CD8-positive, alpha-beta memory T cell (primary cell): ENCODE results near the gene ZRANB1. TPM values are rescaled to one million over a fixed set of nuclear protein-coding genes. Genes with fewer than 3 reads are reported as not detected.
A peak's percentile ranks its signal among the peaks of the same experiment; 100 is the strongest.

Source experiments
- CTCF ChIA-PET: fragments of 350-600 bp; sonication (Branson Sonifier 250); formaldehyde crosslinking; loops from one replicate; lab custom pipeline; 2021; ENCODE audit warnings: antibody characterized with exemption; lab: Charles Lee
- POLR2A ChIA-PET: fragments of 350-600 bp; sonication (Branson Sonifier 250); formaldehyde crosslinking; loops from one replicate; lab custom pipeline; 2021; ENCODE audit warnings: antibody characterized with exemption; lab: Charles Lee
- DNase-seq, 5 donors: peaks; one replicate each; pipeline versions ENCODE4 v3.0.0 to v3.0.0-alpha.2; 2020 to 2022; ENCODE audit warnings: mixed read lengths in 1 of 5
- H3K27ac ChIP-seq: one replicate; pipeline ENCODE4 v1.7.0; 2013; ENCODE audit warnings: low read depth, mild to moderate bottlenecking, low read length, moderate library complexity
- H3K27me3 ChIP-seq: 2 replicates; pipeline ENCODE4 v1.7.0; 2013; ENCODE audit warnings: low read length, mild to moderate bottlenecking; ENCODE audit not compliant: insufficient read depth, poor library complexity, severe bottlenecking
- H3K36me3 ChIP-seq: 2 replicates; pipeline ENCODE4 v1.7.0; 2013; ENCODE audit warnings: mild to moderate bottlenecking, low read length, moderate library complexity; ENCODE audit not compliant: insufficient read depth
- H3K4me1 ChIP-seq: 2 replicates; pipeline ENCODE4 v1.7.0; 2013; ENCODE audit warnings: mild to moderate bottlenecking, low read length, moderate library complexity; ENCODE audit not compliant: insufficient read depth
- H3K4me3 ChIP-seq: 2 replicates; pipeline ENCODE4 v1.7.0; 2013; ENCODE audit warnings: mild to moderate bottlenecking, low read length
- H3K9me3 ChIP-seq: 2 replicates; pipeline ENCODE4 v1.7.0; 2013; ENCODE audit warnings: mild to moderate bottlenecking, low read length
- H3K27ac Mint-ChIP-seq, 8 donors: one replicate each; pipeline ENCODE4 v1.8.0; 2020 to 2021; ENCODE audit warnings: mixed read lengths in 8 of 8, mild to moderate bottlenecking in 6 of 8, inconsistent platforms in 3 of 8, moderate library complexity in 3 of 8
- H3K27me3 Mint-ChIP-seq, 2 donors: one replicate each; pipeline ENCODE4 v1.8.0; 2020 to 2021; ENCODE audit warnings: mixed read lengths in 2 of 2, mild to moderate bottlenecking in 1 of 2, moderate library complexity in 1 of 2
- H3K36me3 Mint-ChIP-seq, 3 donors: one replicate each; pipeline ENCODE4 v1.8.0; 2020 to 2021; ENCODE audit warnings: mixed read lengths in 3 of 3, inconsistent platforms in 1 of 3, mild to moderate bottlenecking in 1 of 3
- H3K4me1 Mint-ChIP-seq, 3 donors: one replicate each; pipeline ENCODE4 v1.8.0; 2020 to 2021; ENCODE audit warnings: mixed read lengths in 3 of 3, inconsistent platforms in 1 of 3, mild to moderate bottlenecking in 1 of 3
- H3K4me3 Mint-ChIP-seq, 7 donors: one replicate each; pipeline ENCODE4 v1.8.0; 2020 to 2021; ENCODE audit warnings: mixed read lengths in 7 of 7, mild to moderate bottlenecking in 6 of 7, moderate library complexity in 4 of 7, inconsistent platforms in 2 of 7
- H3K9me3 Mint-ChIP-seq, 5 donors: one replicate each; pipeline ENCODE4 v1.8.0; 2020 to 2022; ENCODE audit warnings: mixed read lengths in 5 of 5, mild to moderate bottlenecking in 3 of 5, moderate library complexity in 2 of 5, inconsistent platforms in 1 of 5
- polyA plus RNA-seq: library from polyadenylated mRNA; unstranded; fragments of 300-500 nt; fragmentation: Illumina TruSeq; gene quantifications from one replicate; pipeline ENCODE4 v1.2.3, GENCODE V29; 2021
- total RNA-seq, 2 experiments: library from RNA; stranded (reverse); gene quantifications; one replicate each; pipeline ENCODE4 v1.2.3, GENCODE V29; 2021

ZRANB1 gene
- total and polyA plus RNA-seq, 3 experiments from 2014 or later, result 11.8 to 16.9 (median 16.7) TPM

- Mint-ChIP-seq H3K4me1 (peaks cover 75 to 86% (median 77%) of the 10 kb centered on the region in 3 donors), H3K27me3 (no peaks in the 10 kb centered on the region), H3K4me3 (peak overlapping the region in 4 of 7 donors; percentile 18 to 44 (median 24)), H3K27ac (peak overlapping the region in 3 of 8 donors; percentile 2 to 64 (median 20)), H3K9me3 (no peaks in the 10 kb centered on the region), H3K36me3 (peaks cover 0 to 40% (median 14%) of the 10 kb centered on the region in 3 donors)
- Histone ChIP-seq H3K36me3 (no peaks in the 10 kb centered on the region), H3K9me3 (no peaks in the 10 kb centered on the region), H3K27ac (no peak overlapping the region), H3K4me1 (peaks cover 26% of the 10 kb centered on the region), H3K4me3 (no peak overlapping the region), H3K27me3 (no peaks in the 10 kb centered on the region)
- CTCF ChIA-PET, result no interaction called here
- POLR2A ChIA-PET, result no interaction called here
- DNase-seq, result no peak
These were observed 1.6 kb downstream of the ZRANB1 start for GRCh38 chr10:124943301-124944092.

- H3K9me3 ChIP-seq, result no peaks in the 10 kb centered on the region
- ChIA-PET CTCF (no interaction called here), POLR2A (no interaction called here)
- H3K4me1 ChIP-seq, result peaks cover 25% of the 10 kb centered on the region
- Mint-ChIP-seq H3K4me3 (peak overlapping the region in 1 of 7 donors; percentile 17), H3K4me1 (peaks cover 76 to 89% (median 79%) of the 10 kb centered on the region in 3 donors), H3K36me3 (peaks cover 0 to 50% (median 19%) of the 10 kb centered on the region in 3 donors), H3K9me3 (no peaks in the 10 kb centered on the region), H3K27ac (peak overlapping the region in 3 of 8 donors; percentile 6 to 43 (median 13)), H3K27me3 (no peaks in the 10 kb centered on the region)
- no peaks in the 10 kb centered on the region for H3K36me3 ChIP-seq
- no peaks in the 10 kb centered on the region for H3K27me3 ChIP-seq
- no peak for DNase-seq
- H3K27ac ChIP-seq, result no peak overlapping the region
- H3K4me3 ChIP-seq, result no peak overlapping the region
These were observed 3.1 kb downstream of the ZRANB1 start for GRCh38 chr10:124944982-124945381.

GRCh38 chr10:124946945-124947344 lies 5.0 kb downstream of the ZRANB1 start:
- Mint-ChIP-seq H3K27me3 (no peaks in the 10 kb centered on the region), H3K27ac (peak overlapping the region in 2 of 8 donors; percentile 8 to 61), H3K4me1 (peaks cover 64 to 76% (median 73%) of the 10 kb centered on the region in 3 donors), H3K9me3 (no peaks in the 10 kb centered on the region), H3K4me3 (no peak overlapping the region), H3K36me3 (peaks cover 0 to 56% (median 19%) of the 10 kb centered on the region in 3 donors)
- POLR2A ChIA-PET, result no interaction called here
- H3K27me3 ChIP-seq, result no peaks in the 10 kb centered on the region
- CTCF ChIA-PET, result no interaction called here
- H3K4me3 ChIP-seq, result no peak overlapping the region
- H3K27ac ChIP-seq, result no peak overlapping the region
- peaks cover 20% of the 10 kb centered on the region for H3K4me1 ChIP-seq
- DNase-seq, result no peak
- H3K9me3 ChIP-seq, result no peaks in the 10 kb centered on the region
- H3K36me3 ChIP-seq, result no peaks in the 10 kb centered on the region

- Histone ChIP-seq H3K9me3 (no peaks in the 10 kb centered on the region), H3K4me1 (peaks cover 15% of the 10 kb centered on the region), H3K4me3 (no peak overlapping the region), H3K36me3 (no peaks in the 10 kb centered on the region), H3K27ac (no peak overlapping the region), H3K27me3 (no peaks in the 10 kb centered on the region)
- H3K4me3 Mint-ChIP-seq, result no peak overlapping the region
- H3K4me1 Mint-ChIP-seq, result peaks cover 52 to 66% (median 64%) of the 10 kb centered on the region in 3 donors
- H3K27ac Mint-ChIP-seq, result no peak overlapping the region
- DNase-seq, result no peak
- H3K9me3 Mint-ChIP-seq, result no peaks in the 10 kb centered on the region
- ChIA-PET CTCF (no interaction called here), POLR2A (interaction anchor here (0.6 kb wide), 1 partner anchor 41 kb away, joined by 3 read pairs; no protein-coding TSS in a partner anchor)
- H3K36me3 Mint-ChIP-seq, result peaks cover 0 to 49% (median 25%) of the 10 kb centered on the region in 3 donors
- H3K27me3 Mint-ChIP-seq, result no peaks in the 10 kb centered on the region
These were observed 7.6 kb downstream of the ZRANB1 start for GRCh38 chr10:124949543-124949942.

- ChIA-PET POLR2A (no interaction called here), CTCF (no interaction called here)
- H3K9me3 Mint-ChIP-seq, result no peaks in the 10 kb centered on the region
- no peak overlapping the region for H3K4me3 Mint-ChIP-seq
- no peaks in the 10 kb centered on the region for H3K27me3 Mint-ChIP-seq
- peak overlapping the region in 1 of 8 donors; percentile 68 for H3K27ac Mint-ChIP-seq
- H3K36me3 Mint-ChIP-seq, result peaks cover 0 to 48% (median 23%) of the 10 kb centered on the region in 3 donors
- peaks cover under 1% of the 10 kb centered on the region for H3K4me1 ChIP-seq
- H3K27me3 ChIP-seq, result no peaks in the 10 kb centered on the region
- no peaks in the 10 kb centered on the region for H3K36me3 ChIP-seq
- DNase-seq, result no peak
- H3K4me3 ChIP-seq, result no peak overlapping the region
- H3K27ac ChIP-seq, result no peak overlapping the region
- H3K4me1 Mint-ChIP-seq, result peaks cover 45 to 61% (median 58%) of the 10 kb centered on the region in 3 donors
- H3K9me3 ChIP-seq, result no peaks in the 10 kb centered on the region
These were observed 10.2 kb downstream of the ZRANB1 start for GRCh38 chr10:124952123-124952522.

GRCh38 chr10:124953421-124953820 lies 11.5 kb downstream of the ZRANB1 start:
- Histone ChIP-seq H3K27ac (no peak overlapping the region), H3K4me3 (no peak overlapping the region), H3K27me3 (no peaks in the 10 kb centered on the region), H3K36me3 (no peaks in the 10 kb centered on the region), H3K9me3 (no peaks in the 10 kb centered on the region), H3K4me1 (no peaks in the 10 kb centered on the region)
- ChIA-PET CTCF (interaction anchor here (1.2 kb wide), 1 partner anchor 17 kb away, joined by 5 read pairs; no protein-coding TSS in a partner anchor), POLR2A (no interaction called here)
- no peaks in the 10 kb centered on the region for H3K9me3 Mint-ChIP-seq
- H3K27me3 Mint-ChIP-seq, result no peaks in the 10 kb centered on the region
- peaks cover 0 to 46% (median 17%) of the 10 kb centered on the region in 3 donors for H3K36me3 Mint-ChIP-seq
- no peak overlapping the region for H3K4me3 Mint-ChIP-seq
- peak overlapping the region in 1 of 8 donors; percentile 55 for H3K27ac Mint-ChIP-seq
- H3K4me1 Mint-ChIP-seq, result peaks cover 45 to 59% (median 57%) of the 10 kb centered on the region in 3 donors
- DNase-seq, result no peak

GRCh38 chr10:124955243-124955642 lies 13.3 kb downstream of the ZRANB1 start:
- Histone ChIP-seq H3K4me3 (no peak overlapping the region), H3K9me3 (no peaks in the 10 kb centered on the region), H3K27ac (no peak overlapping the region), H3K36me3 (no peaks in the 10 kb centered on the region), H3K4me1 (no peaks in the 10 kb centered on the region), H3K27me3 (no peaks in the 10 kb centered on the region)
- Mint-ChIP-seq H3K27me3 (no peaks in the 10 kb centered on the region), H3K36me3 (peaks cover 0 to 36% (median 16%) of the 10 kb centered on the region in 3 donors), H3K9me3 (no peaks in the 10 kb centered on the region), H3K4me1 (peaks cover 49 to 65% (median 64%) of the 10 kb centered on the region in 3 donors), H3K27ac (peak overlapping the region in 1 of 8 donors; percentile 41), H3K4me3 (no peak overlapping the region)
- DNase-seq, result no peak
- ChIA-PET POLR2A (no interaction called here), CTCF (no interaction called here)

- H3K9me3 ChIP-seq, result no peaks in the 10 kb centered on the region
- H3K27me3 Mint-ChIP-seq, result no peaks in the 10 kb centered on the region
- no peaks in the 10 kb centered on the region for H3K36me3 ChIP-seq
- no peak overlapping the region for H3K4me3 ChIP-seq
- no peaks in the 10 kb centered on the region for H3K9me3 Mint-ChIP-seq
- no peak for DNase-seq
- no peak overlapping the region for H3K4me3 Mint-ChIP-seq
- peaks cover 50 to 69% (median 65%) of the 10 kb centered on the region in 3 donors for H3K4me1 Mint-ChIP-seq
- no peak overlapping the region for H3K27ac ChIP-seq
- no peaks in the 10 kb centered on the region for H3K27me3 ChIP-seq
- peak overlapping the region in 2 of 8 donors; percentile 22 to 41 for H3K27ac Mint-ChIP-seq
- ChIA-PET POLR2A (no interaction called here), CTCF (no interaction called here)
- no peaks in the 10 kb centered on the region for H3K4me1 ChIP-seq
- peaks cover 0 to 34% (median 16%) of the 10 kb centered on the region in 3 donors for H3K36me3 Mint-ChIP-seq
These were observed 13.9 kb downstream of the ZRANB1 start for GRCh38 chr10:124955868-124956267.
